VCaP (cell line): ENCODE results near the gene CYFIP2.

ENCODE experiments used
- H3K27ac ChIP-seq: fragments of 450-650 bp; 2 replicates; pipeline ENCODE4 v1.5.1; 2017
- TF ChIP-seq, protein P1 (sequence below): fragments of 450-650 bp; conservative IDR thresholded peaks from 2 replicates; pipeline ENCODE4 v1.5.1; 2017; ENCODE audit warnings: mild to moderate bottlenecking, moderate library complexity

Gene CYFIP2

DNA sequence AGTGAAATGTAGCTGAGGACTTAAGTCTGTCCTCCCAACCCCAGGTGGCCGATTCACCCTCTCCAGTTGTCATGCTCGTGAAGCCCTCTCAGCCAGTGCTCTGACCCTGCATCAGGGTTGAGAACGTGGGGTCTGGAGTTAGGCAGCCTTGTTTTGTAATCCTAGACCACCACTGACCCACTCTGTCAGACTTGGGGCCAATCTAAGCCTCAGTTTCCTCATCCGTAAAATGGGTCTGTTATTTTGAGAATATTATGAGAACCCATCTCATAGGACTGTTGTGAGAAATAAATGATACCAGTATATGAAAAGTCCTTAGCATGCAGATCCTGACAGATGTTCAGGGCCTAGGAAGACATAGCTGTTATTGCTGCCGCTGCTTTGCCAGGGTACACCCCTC lies 37.1 kb downstream of the CYFIP2 start:
- TF ChIP-seq, protein P1, sequence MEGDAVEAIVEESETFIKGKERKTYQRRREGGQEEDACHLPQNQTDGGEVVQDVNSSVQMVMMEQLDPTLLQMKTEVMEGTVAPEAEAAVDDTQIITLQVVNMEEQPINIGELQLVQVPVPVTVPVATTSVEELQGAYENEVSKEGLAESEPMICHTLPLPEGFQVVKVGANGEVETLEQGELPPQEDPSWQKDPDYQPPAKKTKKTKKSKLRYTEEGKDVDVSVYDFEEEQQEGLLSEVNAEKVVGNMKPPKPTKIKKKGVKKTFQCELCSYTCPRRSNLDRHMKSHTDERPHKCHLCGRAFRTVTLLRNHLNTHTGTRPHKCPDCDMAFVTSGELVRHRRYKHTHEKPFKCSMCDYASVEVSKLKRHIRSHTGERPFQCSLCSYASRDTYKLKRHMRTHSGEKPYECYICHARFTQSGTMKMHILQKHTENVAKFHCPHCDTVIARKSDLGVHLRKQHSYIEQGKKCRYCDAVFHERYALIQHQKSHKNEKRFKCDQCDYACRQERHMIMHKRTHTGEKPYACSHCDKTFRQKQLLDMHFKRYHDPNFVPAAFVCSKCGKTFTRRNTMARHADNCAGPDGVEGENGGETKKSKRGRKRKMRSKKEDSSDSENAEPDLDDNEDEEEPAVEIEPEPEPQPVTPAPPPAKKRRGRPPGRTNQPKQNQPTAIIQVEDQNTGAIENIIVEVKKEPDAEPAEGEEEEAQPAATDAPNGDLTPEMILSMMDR, result no peak
- no peak overlapping the region for H3K27ac ChIP-seq

DNA sequence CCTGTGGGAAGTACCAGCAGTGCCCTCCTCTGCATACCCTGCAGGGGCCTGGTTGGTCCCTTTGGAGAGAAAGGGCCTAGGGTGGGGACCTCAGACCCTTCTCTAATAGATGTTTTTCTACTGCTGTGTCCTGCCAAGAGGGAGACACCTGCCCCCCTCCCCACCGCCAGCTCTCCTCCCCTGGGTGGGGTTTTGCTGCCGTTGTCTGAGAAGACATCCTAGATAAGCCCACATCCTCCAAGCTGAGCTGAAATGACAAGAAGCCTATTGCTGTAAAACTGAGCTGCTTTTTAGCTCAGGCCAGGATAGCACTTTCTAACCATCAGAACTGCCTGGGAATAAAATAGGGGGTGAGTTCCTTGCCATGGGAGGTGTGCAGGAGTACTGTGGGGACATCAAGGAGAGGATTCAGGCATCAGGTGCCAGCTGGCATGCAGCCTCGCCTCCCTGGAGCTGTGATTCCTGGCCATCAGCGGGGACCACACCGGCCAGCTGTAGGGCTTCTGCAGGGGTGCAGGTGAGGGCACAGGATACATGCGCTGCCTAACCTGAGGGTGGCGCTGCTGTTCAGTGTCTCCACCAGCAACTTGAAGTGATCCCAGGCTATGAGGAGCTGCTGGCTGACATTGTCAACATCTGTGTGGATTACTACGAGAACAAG lies 37.9 kb downstream of the CYFIP2 start:
- TF ChIP-seq, protein P1, result no peak
- H3K27ac ChIP-seq, result no peak overlapping the region

DNA sequence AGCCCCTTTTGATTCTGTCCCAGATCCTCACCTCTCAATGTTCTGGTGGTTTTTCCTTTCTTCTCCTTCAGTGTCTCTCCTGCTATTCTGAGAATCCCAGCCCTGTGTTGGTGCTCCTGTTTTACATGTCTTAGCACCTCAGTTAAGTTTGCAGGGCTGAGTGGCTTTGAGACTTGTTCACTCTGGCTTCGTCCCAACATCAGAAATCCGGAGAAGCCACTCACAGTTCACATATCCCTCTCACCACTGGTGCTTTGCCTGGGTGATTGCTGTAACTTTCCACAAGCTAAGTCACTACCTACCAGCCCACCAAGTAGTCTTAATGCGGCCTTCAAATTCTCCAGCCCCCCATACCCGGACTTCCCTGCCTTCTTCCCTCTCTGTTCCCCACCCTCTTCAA lies 40.2 kb downstream of the CYFIP2 start:
- TF ChIP-seq, protein P1, result no peak
- H3K27ac ChIP-seq, result no peak overlapping the region

DNA sequence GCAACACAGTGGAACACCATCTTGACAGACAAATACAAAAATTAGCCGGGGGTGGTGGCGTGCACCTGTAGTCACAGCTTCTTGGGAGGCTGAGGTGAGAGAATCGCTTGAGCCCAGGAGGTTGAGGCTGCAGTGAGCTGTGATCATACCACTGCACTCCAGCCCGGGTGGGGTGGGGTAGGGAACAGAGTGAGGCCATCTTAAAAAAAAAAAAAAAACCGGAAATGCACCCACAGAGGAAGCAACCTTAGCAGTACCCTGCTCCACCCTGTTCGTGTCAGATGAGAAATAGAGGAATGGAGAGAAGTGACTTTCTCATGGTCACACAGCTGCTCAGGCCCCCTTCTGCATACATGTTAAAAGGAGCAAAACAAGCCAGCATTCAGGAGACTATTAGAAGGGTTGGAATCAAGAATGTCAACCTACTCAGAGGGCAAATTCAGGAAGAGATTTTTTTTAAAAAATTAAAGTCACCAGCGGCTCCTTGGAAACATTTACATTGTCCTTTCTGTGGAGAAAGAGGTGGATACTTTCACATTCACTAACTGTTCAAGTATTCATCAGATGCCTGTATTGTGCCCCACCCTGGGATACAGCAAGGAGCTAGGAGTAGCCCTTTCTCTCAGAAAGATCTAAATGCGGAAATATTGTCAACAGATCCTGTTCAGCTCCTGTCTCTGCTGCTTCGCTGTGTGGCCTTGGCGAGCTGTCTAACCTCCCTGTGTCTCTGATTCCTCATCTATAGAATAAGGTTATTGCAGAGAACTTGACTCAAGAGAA lies 41.0 kb downstream of the CYFIP2 start:
- no peak overlapping the region for H3K27ac ChIP-seq
- TF ChIP-seq, protein P1, result no peak

DNA sequence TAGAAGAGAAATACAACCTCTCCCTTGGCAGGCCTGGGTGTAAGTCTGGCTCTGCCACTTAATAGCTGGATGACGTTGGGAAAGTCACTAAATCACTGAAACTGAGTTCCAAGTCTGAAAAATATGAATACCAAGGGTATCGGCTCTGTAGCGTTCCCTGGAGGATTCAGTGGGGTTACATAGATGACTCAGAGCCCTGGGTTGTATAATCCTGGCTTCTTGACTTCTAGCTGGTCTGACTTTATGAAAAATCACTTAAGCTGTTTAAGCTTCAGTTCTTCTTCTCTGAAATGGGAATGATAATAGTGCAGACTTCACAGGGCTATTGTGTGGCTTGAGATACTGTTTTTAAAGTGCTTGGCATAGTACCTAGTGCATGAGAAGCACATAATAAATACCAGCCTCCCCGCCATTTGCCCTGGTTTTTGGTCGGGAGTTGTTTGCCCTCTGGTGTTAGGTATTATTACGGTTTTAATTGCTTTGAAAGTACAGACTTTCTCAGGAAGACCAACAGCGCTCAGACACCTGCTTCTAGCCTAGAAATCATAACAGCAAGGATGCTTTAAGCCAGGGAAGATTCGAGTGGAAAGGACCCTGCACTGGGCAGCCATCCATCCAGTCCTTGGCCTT lies 43.0 kb downstream of the CYFIP2 start:
- no peak overlapping the region for H3K27ac ChIP-seq
- TF ChIP-seq, protein P1, result no peak

DNA sequence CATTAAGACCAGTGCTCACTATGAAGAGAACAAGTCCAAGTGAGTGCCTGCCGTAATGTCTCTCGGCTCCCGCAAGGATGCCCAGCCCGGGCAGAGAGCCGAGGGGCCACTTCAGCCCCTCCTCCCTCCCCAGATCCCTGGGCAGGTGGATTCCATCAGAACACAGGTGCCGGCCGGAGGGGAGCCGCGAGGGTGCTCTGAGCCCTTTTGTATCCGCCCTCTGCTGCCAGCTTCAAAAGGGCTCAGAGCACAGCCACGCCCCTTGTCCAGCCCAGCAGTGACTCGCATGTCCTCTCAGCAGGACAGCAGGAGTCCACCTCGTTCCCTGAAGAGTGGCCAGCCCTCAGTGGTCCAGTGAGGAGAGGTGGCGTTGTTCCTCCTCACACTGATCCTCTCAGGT lies 43.9 kb downstream of the CYFIP2 start:
- TF ChIP-seq, protein P1, result no peak
- no peak overlapping the region for H3K27ac ChIP-seq

DNA sequence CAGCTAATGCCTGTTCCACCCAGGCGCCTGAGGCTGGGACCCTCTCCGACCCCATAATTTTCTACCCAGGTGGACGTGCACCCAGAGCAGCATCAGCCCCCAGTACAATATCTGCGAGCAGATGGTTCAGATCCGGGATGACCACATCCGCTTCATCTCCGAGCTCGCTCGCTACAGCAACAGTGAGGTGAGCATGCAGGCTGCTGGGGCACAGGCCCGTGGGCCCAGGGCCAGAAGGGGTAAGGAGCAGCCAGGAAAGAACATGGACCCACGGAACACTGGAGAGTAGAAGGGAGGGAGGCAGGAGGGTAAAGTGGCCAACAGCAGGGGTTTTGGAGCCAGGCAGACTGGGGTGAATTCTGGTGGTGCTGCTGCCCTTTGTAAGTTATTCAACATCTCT lies 45.7 kb downstream of the CYFIP2 start:
- TF ChIP-seq, protein P1, result no peak
- no peak overlapping the region for H3K27ac ChIP-seq
